Chondrocyte (in vitro differentiated cells): ENCODE measurements around the gene MAD1L1. TPM values are rescaled to one million over a fixed set of nuclear protein-coding genes. Genes with fewer than 3 reads are reported as not detected.
A peak's percentile ranks its signal among the peaks of the same experiment; 100 is the strongest.

Source experiments
- DNase-seq: peaks from one replicate; pipeline ENCODE4 v3.0.0; 2021; ENCODE audit warnings: mixed read lengths, low spot score
- H3K27ac Mint-ChIP-seq: one replicate; pipeline ENCODE4 v1.8.0; 2021; ENCODE audit warnings: mild to moderate bottlenecking, moderate library complexity, mixed read lengths; ENCODE audit not compliant: unreplicated experiment
- H3K27me3 Mint-ChIP-seq: 2 replicates; pipeline ENCODE4 v1.8.0; 2021; ENCODE audit warnings: low read depth, mixed read lengths
- H3K36me3 Mint-ChIP-seq: 2 replicates; pipeline ENCODE4 v1.8.0; 2021; ENCODE audit warnings: low read depth, mixed read lengths
- H3K4me1 Mint-ChIP-seq: 2 replicates; pipeline ENCODE4 v1.8.0; 2021; ENCODE audit warnings: low read depth, mild to moderate bottlenecking, mixed read lengths
- H3K4me3 Mint-ChIP-seq: one replicate; pipeline ENCODE4 v1.8.0; 2021; ENCODE audit warnings: mild to moderate bottlenecking, moderate library complexity, mixed read lengths; ENCODE audit not compliant: unreplicated experiment
- H3K9me3 Mint-ChIP-seq: 2 replicates; pipeline ENCODE4 v1.8.0; 2021; ENCODE audit warnings: low read depth, mixed read lengths
- CTCF ChIP-seq: fragments of 200-600 bp; sonication (generic); IDR thresholded peaks from 2 replicates; pipeline ENCODE4 v1.5.0; 2021; ENCODE audit warnings: antibody characterized with exemption, mild to moderate bottlenecking, moderate library complexity
- total RNA-seq: library from RNA; stranded (reverse); gene quantifications from 3 replicates; pipeline ENCODE4 v1.2.1, GENCODE V29; 2021

The MAD1L1 gene
- total RNA-seq, 1 donor from 2014 or later = 22.7 TPM

DNA sequence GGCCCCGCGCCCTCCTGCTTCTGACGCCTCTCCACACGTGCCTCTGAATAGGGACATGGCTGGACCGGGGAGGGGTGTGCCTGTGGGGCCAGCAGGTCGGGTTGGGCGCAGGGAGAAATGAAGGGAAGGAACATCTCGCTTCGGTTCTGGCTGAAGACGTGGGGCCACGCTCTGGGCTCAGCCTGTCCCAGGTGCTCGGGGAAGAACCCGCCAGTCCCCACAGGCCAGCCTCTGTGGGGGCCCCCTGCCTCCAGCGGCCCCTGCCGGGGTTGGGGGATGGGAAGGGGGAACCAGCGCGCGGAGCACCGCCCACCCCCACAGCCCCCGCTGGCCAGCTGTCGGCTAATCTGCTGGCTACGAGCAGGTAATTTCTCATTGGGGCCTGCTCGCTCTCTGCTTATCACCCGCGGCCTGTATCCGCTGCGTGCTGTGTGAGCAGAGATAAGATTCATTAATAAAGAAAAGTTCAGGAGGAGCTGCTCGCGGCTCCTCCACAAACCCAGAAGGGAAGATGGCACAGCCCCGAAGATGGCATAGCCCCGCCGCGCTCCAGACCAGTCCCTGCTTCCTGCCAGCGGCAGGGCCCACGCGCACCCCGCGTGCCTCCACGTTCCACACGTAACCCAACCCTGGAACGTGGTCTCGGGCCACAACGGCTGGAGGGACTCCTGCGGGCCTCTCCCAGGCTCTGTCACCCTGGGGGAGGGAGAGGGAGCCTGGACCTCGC, 376.4 kb downstream of the MAD1L1 start:
- Mint-ChIP-seq H3K36me3 (no peaks in the 10 kb centered on the region), H3K4me1 (no peaks in the 10 kb centered on the region), H3K4me3 (no peak overlapping the region), H3K27me3 (no peaks in the 10 kb centered on the region), H3K9me3 (no peaks in the 10 kb centered on the region), H3K27ac (no peak overlapping the region)
- TF ChIP-seq CTCF = no peak
- peak; percentile 86 for DNase-seq

DNA sequence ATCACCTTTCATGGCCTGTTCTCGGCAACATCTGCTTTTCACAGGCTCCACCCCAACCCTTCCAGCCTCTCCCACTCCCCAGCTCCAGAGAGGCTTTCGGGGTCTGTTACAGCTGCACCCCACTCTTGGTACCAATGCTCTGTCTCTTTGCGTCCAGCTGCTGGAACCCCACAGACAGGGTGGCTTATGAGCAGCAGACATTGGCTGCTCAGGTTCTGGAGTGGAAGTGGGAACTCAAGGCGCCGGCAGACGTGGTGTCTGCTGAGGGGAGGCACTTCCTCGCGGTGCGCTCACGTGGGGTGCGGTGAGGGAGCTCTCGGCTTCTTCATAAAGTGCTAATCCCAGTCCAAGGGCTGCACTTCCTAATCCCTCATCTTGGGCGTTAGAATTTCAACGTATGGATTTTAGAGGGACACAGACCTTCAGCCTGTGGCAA, 377.0 kb downstream of the MAD1L1 start:
- peak; percentile 77 for DNase-seq
- TF ChIP-seq CTCF = no peak
- H3K9me3 Mint-ChIP-seq = no peaks in the 10 kb centered on the region
- no peaks in the 10 kb centered on the region for H3K4me1 Mint-ChIP-seq
- H3K4me3 Mint-ChIP-seq = no peak overlapping the region
- H3K36me3 Mint-ChIP-seq = no peaks in the 10 kb centered on the region
- no peaks in the 10 kb centered on the region for H3K27me3 Mint-ChIP-seq
- no peak overlapping the region for H3K27ac Mint-ChIP-seq

GRCh38 chr7:1854866-1855724, 377.6 kb downstream of the MAD1L1 start:
- Mint-ChIP-seq H3K27me3 (no peaks in the 10 kb centered on the region), H3K36me3 (no peaks in the 10 kb centered on the region), H3K9me3 (no peaks in the 10 kb centered on the region), H3K27ac (no peak overlapping the region), H3K4me1 (no peaks in the 10 kb centered on the region), H3K4me3 (no peak overlapping the region)
- TF ChIP-seq CTCF = no peak
- peak; percentile 81 for DNase-seq

GRCh38 chr7:1853986-1854865, 378.5 kb downstream of the MAD1L1 start:
- H3K36me3 Mint-ChIP-seq = no peaks in the 10 kb centered on the region
- no peak overlapping the region for H3K27ac Mint-ChIP-seq

More at GRCh38 chr7:1853986-1854865, 378.5 kb downstream of the MAD1L1 start:
- H3K27me3 Mint-ChIP-seq = no peaks in the 10 kb centered on the region
- TF ChIP-seq CTCF = no peak
- H3K9me3 Mint-ChIP-seq = no peaks in the 10 kb centered on the region
- no peaks in the 10 kb centered on the region for H3K4me1 Mint-ChIP-seq
- no peak overlapping the region for H3K4me3 Mint-ChIP-seq
- DNase-seq = peak; percentile 75
